GM04504 (cell line): Measurements from ENCODE around the gene TMOD4.
A peak's percentile ranks its signal among the peaks of the same experiment; 100 is the strongest.

Experiments
- DNase-seq: peaks from one replicate; pipeline ENCODE4 v3.0.0-alpha.2; 2012; ENCODE audit warnings: low read depth

Gene TMOD4

GRCh38 chr1:151175041-151175741, 590 bp downstream of the TMOD4 start:
- no peak for DNase-seq

DNA sequence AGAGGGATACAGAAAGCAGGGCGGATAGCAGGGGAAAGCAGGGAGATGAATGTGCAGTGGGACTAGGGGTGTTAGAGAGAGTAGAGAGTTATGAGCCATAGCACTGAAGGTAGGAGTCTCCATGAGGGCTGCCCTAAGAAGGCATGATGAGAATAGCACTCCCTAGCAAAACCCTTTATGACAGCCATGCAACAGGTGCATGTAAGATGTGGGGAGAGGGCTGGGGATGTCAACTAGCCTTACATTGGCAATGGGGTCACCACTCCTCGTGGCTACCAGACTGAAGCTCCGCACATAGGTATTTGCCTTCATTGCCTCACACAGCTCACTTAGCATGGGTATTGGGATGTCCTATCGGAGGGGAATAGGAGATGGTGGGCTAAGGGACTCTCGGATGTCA, 4.6 kb downstream of the TMOD4 start:
- no peak for DNase-seq

DNA sequence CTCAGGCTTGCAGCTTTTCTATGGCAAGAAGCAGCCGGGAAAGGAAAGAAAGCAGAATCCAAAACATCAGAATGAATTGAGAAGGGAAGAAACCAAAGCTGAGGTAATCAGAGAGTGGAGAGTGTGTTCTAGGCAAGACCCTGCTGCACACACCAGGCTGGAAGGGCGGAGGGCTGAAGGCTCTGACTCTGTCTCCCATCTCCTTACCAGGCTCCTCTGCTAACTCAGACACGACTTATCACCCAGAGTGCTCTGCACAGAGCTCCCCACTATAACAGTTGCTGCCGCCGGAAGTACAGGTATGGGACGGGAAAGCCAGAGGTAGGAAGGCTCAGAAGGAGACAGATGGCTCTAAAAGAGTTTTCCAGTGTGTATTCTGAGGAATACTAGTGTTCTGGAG, 8.7 kb downstream of the TMOD4 start:
- DNase-seq: no peak

DNA sequence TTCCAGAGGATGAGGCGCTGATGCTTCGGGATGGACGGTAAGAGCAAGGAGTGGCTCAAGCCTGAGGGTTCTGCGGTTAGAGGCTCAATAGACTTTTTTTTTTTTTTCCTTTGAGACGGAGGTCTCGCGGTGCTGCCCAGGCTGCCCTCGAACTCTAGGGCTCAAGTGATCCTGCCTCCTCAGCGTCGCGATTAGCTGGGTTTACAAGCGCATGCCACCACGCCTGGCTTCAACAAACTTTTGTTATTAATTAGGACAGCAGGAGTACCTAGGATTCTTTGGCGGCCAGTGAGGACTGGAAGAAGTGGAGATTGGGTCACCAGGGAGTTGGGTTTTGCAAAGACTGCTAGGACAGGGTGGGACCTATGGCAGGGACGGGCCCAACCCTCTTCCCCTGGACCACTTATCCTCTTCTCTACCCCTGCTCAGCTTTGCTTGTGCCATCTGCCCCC, 9.2 kb downstream of the TMOD4 start:
- peak; percentile 45 for DNase-seq

- peak; percentile 99 for DNase-seq
Measured at GRCh38 chr1:151165738-151166504, 9.9 kb downstream of the TMOD4 start, which contains the start of the genes LYSMD1 and SCNM1. Gene LYSMD1 (minus strand): TSS chr1:151165902. CDS start chr1:151165258, 644 bp downstream. Gene SCNM1 (plus strand): TSS chr1:151166144. CDS start chr1:151166153, 9 bp downstream.

DNA sequence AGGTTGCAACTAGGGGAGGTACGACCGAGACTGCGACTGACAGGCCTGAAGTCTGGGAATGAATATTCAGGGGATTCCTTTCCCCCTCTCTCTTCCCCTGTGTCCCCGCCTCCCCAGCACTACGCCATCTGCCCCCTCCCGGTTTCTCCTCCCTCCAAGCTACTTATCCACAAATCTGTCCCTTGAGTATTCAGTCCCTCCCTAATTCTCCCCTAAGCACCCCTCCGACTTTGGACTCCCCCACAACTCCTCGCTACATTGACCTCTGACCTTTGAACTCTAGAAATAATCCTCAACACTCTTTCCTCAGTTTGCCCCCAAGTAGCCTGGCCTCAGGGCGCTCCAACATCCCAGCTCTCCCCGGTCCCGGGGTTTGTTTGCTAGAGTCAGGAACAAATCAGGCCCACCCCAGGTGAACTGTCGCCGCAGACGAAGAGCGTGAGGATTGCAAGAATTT, 10.5 kb downstream of the TMOD4 start:
- DNase-seq: peak; percentile 24

- DNase-seq: no peak
Measured at GRCh38 chr1:151164732-151165280, 11.0 kb downstream of the TMOD4 start.

- no peak for DNase-seq
Measured at GRCh38 chr1:151159373-151159772, 16.4 kb downstream of the TMOD4 start.

- no peak for DNase-seq
Measured at GRCh38 chr1:151158751-151159251, 17.0 kb downstream of the TMOD4 start.

DNA sequence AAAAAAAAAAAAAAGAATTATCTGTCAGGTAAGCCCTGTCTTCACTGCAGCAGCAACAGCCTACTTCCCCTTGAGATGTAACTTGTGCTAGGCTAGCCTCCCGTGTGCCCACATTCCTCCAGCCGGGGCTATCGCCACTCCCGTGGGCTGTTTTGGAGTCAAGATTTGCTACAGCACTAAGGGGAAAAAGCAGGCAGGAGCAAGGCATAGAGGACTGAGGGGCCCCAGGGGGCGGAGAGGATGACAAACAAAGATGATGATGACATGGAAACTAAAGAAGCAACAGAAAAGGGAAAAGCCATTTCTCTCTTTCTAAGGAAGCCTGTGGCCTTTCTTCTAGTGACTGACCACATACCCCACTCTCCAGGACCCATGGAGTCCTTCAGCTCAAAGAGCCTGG, 17.5 kb downstream of the TMOD4 start:
- DNase-seq: no peak

- DNase-seq: no peak
Measured at GRCh38 chr1:151157067-151157531, 18.7 kb downstream of the TMOD4 start.

- no peak for DNase-seq
Measured at GRCh38 chr1:151156515-151156819, 19.3 kb downstream of the TMOD4 start, which contains the start of gene TNFAIP8L2. Gene TNFAIP8L2 (plus strand): TSS chr1:151156649. CDS start chr1:151158698, 2,049 bp downstream.

DNA sequence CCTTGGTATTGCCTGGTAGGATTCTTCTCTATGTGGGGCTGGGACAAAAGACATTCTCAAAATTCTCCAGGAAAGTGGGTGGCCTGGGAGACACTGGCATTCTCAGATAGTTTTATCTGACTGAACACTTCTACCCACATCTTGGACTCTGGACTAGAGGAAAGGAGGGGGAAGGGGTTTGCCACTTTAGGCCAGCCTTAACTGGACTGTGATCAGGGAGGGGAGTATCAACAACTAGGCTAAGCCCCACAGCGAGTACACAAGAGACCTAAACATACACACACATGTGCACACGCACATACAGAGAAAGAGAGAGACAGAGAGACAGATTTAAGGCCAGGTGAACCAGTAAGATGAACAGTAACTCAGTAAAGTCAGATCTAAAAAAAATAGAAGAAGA, 28.1 kb downstream of the TMOD4 start:
- no peak for DNase-seq

DNA sequence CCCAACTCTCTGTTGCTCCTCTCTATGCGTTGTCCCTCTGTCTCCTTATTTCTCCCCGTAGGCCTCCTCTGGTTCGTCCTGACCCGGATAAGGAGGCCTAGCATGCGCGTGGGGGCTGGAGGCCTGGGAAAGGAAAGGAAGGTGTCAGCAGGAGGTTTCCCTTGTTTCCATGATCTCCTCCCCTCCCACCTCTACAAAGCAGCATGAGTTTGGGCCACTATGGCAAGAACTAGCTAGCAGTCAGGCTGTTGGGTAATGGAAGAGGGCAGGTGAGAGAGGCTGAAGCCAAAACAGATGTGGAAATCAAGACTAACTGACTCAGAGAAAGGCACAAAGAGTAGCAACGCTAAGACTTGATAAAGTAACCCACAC, 28.7 kb downstream of the TMOD4 start:
- no peak for DNase-seq

GRCh38 chr1:151146412-151147131, 29.2 kb downstream of the TMOD4 start, which contains the start of gene SEMA6C:
Gene SEMA6C (minus strand): TSS chr1:151146631. CDS start chr1:151142621, 4,010 bp downstream.
- peak; percentile 84 for DNase-seq

- DNase-seq: no peak
Measured at GRCh38 chr1:151146072-151146411, 29.7 kb downstream of the TMOD4 start.

GRCh38 chr1:151145304-151146071, 30.3 kb downstream of the TMOD4 start:
- no peak for DNase-seq

GRCh38 chr1:151144474-151145303, 31.1 kb downstream of the TMOD4 start:
- no peak for DNase-seq

- no peak for DNase-seq
Measured at GRCh38 chr1:151143986-151144385, 31.8 kb downstream of the TMOD4 start.

GRCh38 chr1:151143057-151143435, 32.7 kb downstream of the TMOD4 start:
- DNase-seq: no peak
